Measurements from ENCODE around the gene TM9SF1.

DNA sequence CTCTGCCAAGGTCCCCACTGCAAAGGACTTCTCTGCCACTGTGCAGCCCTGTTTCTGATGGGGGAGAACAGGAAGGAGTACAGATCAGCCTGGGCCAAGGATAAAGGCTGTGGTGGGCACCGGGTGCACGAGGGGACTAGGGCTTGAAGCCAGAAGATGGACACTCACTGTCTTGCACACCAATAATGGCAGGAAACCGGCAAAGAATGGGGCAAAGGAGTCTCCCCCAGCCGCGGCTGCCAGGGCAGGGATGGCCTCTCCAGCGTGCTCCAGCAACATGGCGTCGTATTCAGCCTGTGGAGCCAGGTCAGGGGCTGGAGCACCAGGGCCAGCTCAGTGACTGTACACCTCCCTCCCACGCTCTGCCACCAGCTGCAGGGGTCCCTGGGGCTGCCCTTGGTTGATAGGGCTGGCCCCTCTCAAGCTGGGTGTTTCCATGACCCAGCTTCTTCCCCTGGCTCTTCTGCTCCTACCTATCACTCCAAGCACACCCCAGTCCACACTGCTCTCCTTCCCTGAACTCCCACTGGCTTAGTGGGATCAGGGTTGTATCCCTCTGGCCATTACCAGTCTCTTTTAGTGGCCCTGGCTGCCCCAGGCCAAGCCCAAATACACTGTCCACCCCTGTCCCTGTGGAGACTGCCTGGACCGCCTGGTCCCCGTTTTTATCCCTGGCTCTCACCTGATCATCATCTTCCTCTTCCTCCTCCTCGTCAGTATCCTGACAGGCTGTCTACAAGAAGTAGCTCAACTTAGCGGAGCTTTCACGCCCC is 12.9 kb downstream of the TM9SF1 start:
- TF ChIP-seq, protein P1, sequence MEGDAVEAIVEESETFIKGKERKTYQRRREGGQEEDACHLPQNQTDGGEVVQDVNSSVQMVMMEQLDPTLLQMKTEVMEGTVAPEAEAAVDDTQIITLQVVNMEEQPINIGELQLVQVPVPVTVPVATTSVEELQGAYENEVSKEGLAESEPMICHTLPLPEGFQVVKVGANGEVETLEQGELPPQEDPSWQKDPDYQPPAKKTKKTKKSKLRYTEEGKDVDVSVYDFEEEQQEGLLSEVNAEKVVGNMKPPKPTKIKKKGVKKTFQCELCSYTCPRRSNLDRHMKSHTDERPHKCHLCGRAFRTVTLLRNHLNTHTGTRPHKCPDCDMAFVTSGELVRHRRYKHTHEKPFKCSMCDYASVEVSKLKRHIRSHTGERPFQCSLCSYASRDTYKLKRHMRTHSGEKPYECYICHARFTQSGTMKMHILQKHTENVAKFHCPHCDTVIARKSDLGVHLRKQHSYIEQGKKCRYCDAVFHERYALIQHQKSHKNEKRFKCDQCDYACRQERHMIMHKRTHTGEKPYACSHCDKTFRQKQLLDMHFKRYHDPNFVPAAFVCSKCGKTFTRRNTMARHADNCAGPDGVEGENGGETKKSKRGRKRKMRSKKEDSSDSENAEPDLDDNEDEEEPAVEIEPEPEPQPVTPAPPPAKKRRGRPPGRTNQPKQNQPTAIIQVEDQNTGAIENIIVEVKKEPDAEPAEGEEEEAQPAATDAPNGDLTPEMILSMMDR (IDR thresholded peaks at IDR 0.05): no peak
- no peak for TF ChIP-seq EZH2 (IDR thresholded peaks at IDR 0.05; ENCODE audit: borderline replicate concordance, insufficient read depth, low read depth, low read length, poor library complexity, severe bottlenecking)
